ENCODE measurements around the gene PTPN14.

Gene PTPN14

GRCh38 chr1:214384373-214385079, 166.9 kb downstream of the PTPN14 start (continued):
- TF ChIP-seq ZBTB11 (tag by site-specific recombination; conservative IDR thresholded peaks at IDR 0.05; ENCODE audit: low read depth) = no peak
- no peak for TF ChIP-seq ZNF629 (tag by site-specific recombination; IDR thresholded peaks at IDR 0.05)
- no peak for TF ChIP-seq CTCF (tag by site-specific recombination; IDR thresholded peaks at IDR 0.05)
- no peak for TF ChIP-seq ZNF610 (tag by site-specific recombination; IDR thresholded peaks at IDR 0.05; ENCODE audit: borderline replicate concordance)
- no peak for TF ChIP-seq ZBTB10 (tag by site-specific recombination; IDR thresholded peaks at IDR 0.05)
- TF ChIP-seq HOXA7 (CRISPR knock-in tag; IDR thresholded peaks at IDR 0.05; ENCODE audit: borderline replicate concordance) = no peak
- TF ChIP-seq ZNF548 (tag by site-specific recombination; IDR thresholded peaks at IDR 0.05) = no peak
- TF ChIP-seq ZSCAN23 (tag by site-specific recombination; IDR thresholded peaks at IDR 0.05) = no peak

GRCh38 chr1:214383381-214384372, 167.7 kb downstream of the PTPN14 start:
- CTCF ChIA-PET = no interaction called here
- Histone ChIP-seq H3K36me3 (ENCODE audit: control insufficient read depth in 2 of 2, insufficient read depth in 1 of 2, low read length in 2 of 2) (peaks cover 9 to 37% of the 10 kb centered on the region in 2 experiments), H3K4me3 (ENCODE audit: low read depth, low read length) (no peak overlapping the region), H3K9me3 (ENCODE audit: control insufficient read depth, insufficient read depth, low read depth, low read length) (no peaks in the 10 kb centered on the region), H3K27ac (ENCODE audit: extremely low read depth, low read depth, low read length) (no peak overlapping the region), H3K4me1 (ENCODE audit: control insufficient read depth, insufficient read depth, low read length) (no peaks in the 10 kb centered on the region; the same call in 1 of the 2 replicates)
- TF ChIP-seq KLF7 (tag by site-specific recombination; IDR thresholded peaks at IDR 0.05; ENCODE audit: borderline replicate concordance) = no peak
- TF ChIP-seq ZNF311 (tag by site-specific recombination; IDR thresholded peaks at IDR 0.05; ENCODE audit: borderline replicate concordance) = no peak
- TF ChIP-seq ZNF560 (tag by site-specific recombination; IDR thresholded peaks at IDR 0.05; ENCODE audit: borderline replicate concordance) = no peak
- TF ChIP-seq FEZF1 (tag by site-specific recombination; IDR thresholded peaks at IDR 0.05) = no peak
- TF ChIP-seq YY1 (tag by site-specific recombination; IDR thresholded peaks at IDR 0.05) = no peak
- no peak for TF ChIP-seq HOXD13 (CRISPR knock-in tag; IDR thresholded peaks at IDR 0.05; ENCODE audit: borderline replicate concordance)
- no peak for TF ChIP-seq GLIS1 (tag by site-specific recombination; IDR thresholded peaks at IDR 0.05)
- TF ChIP-seq ZNF645 (tag by site-specific recombination; IDR thresholded peaks at IDR 0.05) = no peak
- no peak for TF ChIP-seq ZNF140 (tag by site-specific recombination; IDR thresholded peaks at IDR 0.05)
- TF ChIP-seq ZNF48 (tag by site-specific recombination; IDR thresholded peaks at IDR 0.05) = no peak
- TF ChIP-seq ZNF155 (tag by site-specific recombination; IDR thresholded peaks at IDR 0.05) = no peak
- no peak for TF ChIP-seq ZSCAN16 (tag by site-specific recombination; IDR thresholded peaks at IDR 0.05)
- TF ChIP-seq ZNF558 (tag by site-specific recombination; IDR thresholded peaks at IDR 0.05) = no peak
- TF ChIP-seq ZBTB7A (tag by site-specific recombination; IDR thresholded peaks at IDR 0.05; ENCODE audit: low read depth) = no peak
- no peak for TF ChIP-seq HOXA7 (CRISPR knock-in tag; IDR thresholded peaks at IDR 0.05; ENCODE audit: borderline replicate concordance)
- TF ChIP-seq SCRT2 (tag by site-specific recombination; IDR thresholded peaks at IDR 0.05) = no peak
- POLR2A ChIA-PET = no interaction called here

Measured in HEK293 (cell line).